HAP-1 (cell line): ENCODE results near the gene PRR18.

Source experiments
- DNase-seq, 2 experiments: peaks; one replicate each; pipeline ENCODE4 v3.0.0-alpha.2; 2016 to 2020; ENCODE audit warnings: low spot score in 2 of 2
- H3K27me3 ChIP-seq: fragments of 250-450 bp; sonication (Bioruptor Pico); 2 replicates; pipeline ENCODE4 v1.5.1; 2020; ENCODE audit warnings: low read depth, mild to moderate bottlenecking, moderate library complexity
- H3K36me3 ChIP-seq: fragments of 250-450 bp; sonication (Bioruptor Pico); replicated peaks from 2 replicates; pipeline ENCODE4 v1.5.1; 2020; ENCODE audit warnings: mild to moderate bottlenecking
- H3K4me1 ChIP-seq: fragments of 250-450 bp; sonication (Bioruptor Pico); 2 replicates; pipeline ENCODE4 v1.5.1; 2020; ENCODE audit warnings: mild to moderate bottlenecking
- H3K4me3 ChIP-seq: fragments of 250-450 bp; sonication (Bioruptor Pico); 2 replicates; pipeline ENCODE4 v1.5.1; 2020; ENCODE audit warnings: mild to moderate bottlenecking, moderate library complexity
- H3K9me3 ChIP-seq: fragments of 250-450 bp; sonication (Bioruptor Pico); 2 replicates; pipeline ENCODE4 v1.5.1; 2020; ENCODE audit warnings: mild to moderate bottlenecking, moderate library complexity
- in situ Hi-C: fragments of 300-500 bp; cut with MboI; formaldehyde crosslinking; loops from 3 replicates; pipeline ENCODE4 v1.14.3; 2020; ENCODE audit warnings: low sequenced_read_pairs, inconsistent platforms, mixed read lengths

Gene PRR18

GRCh38 chr6:166269301-166270039 lies 38.7 kb downstream of the PRR18 start:
- H3K4me3 ChIP-seq = no peak overlapping the region
- H3K9me3 ChIP-seq = no peaks in the 10 kb centered on the region
- H3K4me1 ChIP-seq = no peaks in the 10 kb centered on the region
- in situ Hi-C loops = no loop called here
- H3K36me3 ChIP-seq = no peaks in the 10 kb centered on the region
- H3K27me3 ChIP-seq = no peaks in the 10 kb centered on the region
- no peak for DNase-seq

- no peak for DNase-seq
- H3K9me3 ChIP-seq = no peaks in the 10 kb centered on the region
Observed at GRCh38 chr6:166268431-166268830, 39.8 kb downstream of the PRR18 start.

GRCh38 chr6:166267526-166267925 lies 40.7 kb downstream of the PRR18 start:
- in situ Hi-C loops = no loop called here
- H3K27me3 ChIP-seq = no peaks in the 10 kb centered on the region
- no peak for DNase-seq

More at GRCh38 chr6:166268431-166268830, 39.8 kb downstream of the PRR18 start:
- Histone ChIP-seq H3K27me3 (no peaks in the 10 kb centered on the region), H3K36me3 (no peaks in the 10 kb centered on the region), H3K4me3 (no peak overlapping the region), H3K4me1 (no peaks in the 10 kb centered on the region)
- in situ Hi-C loops = no loop called here

GRCh38 chr6:166266336-166266735 lies 41.9 kb downstream of the PRR18 start:
- DNase-seq = no peak
- H3K36me3 ChIP-seq = no peaks in the 10 kb centered on the region
- in situ Hi-C loops = no loop called here
- no peaks in the 10 kb centered on the region for H3K4me1 ChIP-seq
- no peak overlapping the region for H3K4me3 ChIP-seq
- H3K27me3 ChIP-seq = no peaks in the 10 kb centered on the region
- H3K9me3 ChIP-seq = no peaks in the 10 kb centered on the region

More at GRCh38 chr6:166267526-166267925, 40.7 kb downstream of the PRR18 start:
- Histone ChIP-seq H3K4me1 (no peaks in the 10 kb centered on the region), H3K9me3 (no peaks in the 10 kb centered on the region), H3K36me3 (no peaks in the 10 kb centered on the region), H3K4me3 (no peak overlapping the region)

- Histone ChIP-seq H3K9me3 (no peaks in the 10 kb centered on the region), H3K4me3 (no peak overlapping the region), H3K4me1 (no peaks in the 10 kb centered on the region), H3K27me3 (no peaks in the 10 kb centered on the region), H3K36me3 (no peaks in the 10 kb centered on the region)
- no peak for DNase-seq
- in situ Hi-C loops = no loop called here
Observed at GRCh38 chr6:166262743-166263515, 45.3 kb downstream of the PRR18 start.

GRCh38 chr6:166259296-166259977 lies 48.8 kb downstream of the PRR18 start:
- DNase-seq = no peak
- in situ Hi-C loops = no loop called here
- Histone ChIP-seq H3K4me3 (no peak overlapping the region), H3K36me3 (no peaks in the 10 kb centered on the region), H3K27me3 (no peaks in the 10 kb centered on the region), H3K9me3 (no peaks in the 10 kb centered on the region), H3K4me1 (no peaks in the 10 kb centered on the region)

GRCh38 chr6:166258854-166259276 lies 49.3 kb downstream of the PRR18 start:
- in situ Hi-C loops = no loop called here
- H3K4me1 ChIP-seq = no peaks in the 10 kb centered on the region
- DNase-seq = no peak
- no peak overlapping the region for H3K4me3 ChIP-seq
- H3K27me3 ChIP-seq = no peaks in the 10 kb centered on the region
- no peaks in the 10 kb centered on the region for H3K36me3 ChIP-seq
- no peaks in the 10 kb centered on the region for H3K9me3 ChIP-seq

GRCh38 chr6:166257911-166258318 lies 50.3 kb downstream of the PRR18 start:
- Histone ChIP-seq H3K9me3 (no peaks in the 10 kb centered on the region), H3K4me3 (no peak overlapping the region), H3K27me3 (no peaks in the 10 kb centered on the region), H3K36me3 (no peaks in the 10 kb centered on the region), H3K4me1 (no peaks in the 10 kb centered on the region)
- in situ Hi-C loops = no loop called here
- no peak for DNase-seq
